Measurements from ENCODE around the gene RNU4-1.

DNA sequence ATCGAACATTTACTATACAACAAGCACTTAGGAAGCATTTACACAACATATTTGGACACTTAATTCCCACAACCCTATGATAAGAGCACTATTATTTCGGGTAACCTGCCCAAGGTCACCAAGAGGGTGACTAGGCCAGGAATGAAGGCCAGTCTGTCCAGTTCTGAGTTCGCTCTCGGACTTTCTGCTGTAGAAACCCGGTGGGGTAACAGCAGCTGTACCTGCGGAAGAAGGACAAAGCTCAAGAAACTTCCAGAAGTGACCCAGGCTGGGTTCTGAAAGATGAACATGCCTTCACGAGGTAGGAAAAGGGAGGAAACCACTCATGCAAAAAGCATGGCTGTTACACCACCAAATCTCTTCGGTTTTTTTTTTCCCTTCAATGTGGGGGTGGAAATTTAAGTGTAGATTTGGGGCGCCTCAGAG is 23.8 kb upstream of the RNU4-1 start:
- TF ChIP-seq, protein P1, sequence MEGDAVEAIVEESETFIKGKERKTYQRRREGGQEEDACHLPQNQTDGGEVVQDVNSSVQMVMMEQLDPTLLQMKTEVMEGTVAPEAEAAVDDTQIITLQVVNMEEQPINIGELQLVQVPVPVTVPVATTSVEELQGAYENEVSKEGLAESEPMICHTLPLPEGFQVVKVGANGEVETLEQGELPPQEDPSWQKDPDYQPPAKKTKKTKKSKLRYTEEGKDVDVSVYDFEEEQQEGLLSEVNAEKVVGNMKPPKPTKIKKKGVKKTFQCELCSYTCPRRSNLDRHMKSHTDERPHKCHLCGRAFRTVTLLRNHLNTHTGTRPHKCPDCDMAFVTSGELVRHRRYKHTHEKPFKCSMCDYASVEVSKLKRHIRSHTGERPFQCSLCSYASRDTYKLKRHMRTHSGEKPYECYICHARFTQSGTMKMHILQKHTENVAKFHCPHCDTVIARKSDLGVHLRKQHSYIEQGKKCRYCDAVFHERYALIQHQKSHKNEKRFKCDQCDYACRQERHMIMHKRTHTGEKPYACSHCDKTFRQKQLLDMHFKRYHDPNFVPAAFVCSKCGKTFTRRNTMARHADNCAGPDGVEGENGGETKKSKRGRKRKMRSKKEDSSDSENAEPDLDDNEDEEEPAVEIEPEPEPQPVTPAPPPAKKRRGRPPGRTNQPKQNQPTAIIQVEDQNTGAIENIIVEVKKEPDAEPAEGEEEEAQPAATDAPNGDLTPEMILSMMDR (IDR thresholded peaks at IDR 0.05; ENCODE audit: insufficient read depth, low read depth, low read length), result no peak
- TF ChIP-seq EZH2 (IDR thresholded peaks at IDR 0.05; ENCODE audit: insufficient read depth, low read length), result no peak
